ENCODE data around the gene UBASH3B. TPM values are rescaled to one million over a fixed set of nuclear protein-coding genes. Genes with fewer than 3 reads are reported as not detected.

UBASH3B gene
- total RNA-seq, 3 donors from 2014 or later: 3.5 to 5.9 (median 3.9) TPM

DNA sequence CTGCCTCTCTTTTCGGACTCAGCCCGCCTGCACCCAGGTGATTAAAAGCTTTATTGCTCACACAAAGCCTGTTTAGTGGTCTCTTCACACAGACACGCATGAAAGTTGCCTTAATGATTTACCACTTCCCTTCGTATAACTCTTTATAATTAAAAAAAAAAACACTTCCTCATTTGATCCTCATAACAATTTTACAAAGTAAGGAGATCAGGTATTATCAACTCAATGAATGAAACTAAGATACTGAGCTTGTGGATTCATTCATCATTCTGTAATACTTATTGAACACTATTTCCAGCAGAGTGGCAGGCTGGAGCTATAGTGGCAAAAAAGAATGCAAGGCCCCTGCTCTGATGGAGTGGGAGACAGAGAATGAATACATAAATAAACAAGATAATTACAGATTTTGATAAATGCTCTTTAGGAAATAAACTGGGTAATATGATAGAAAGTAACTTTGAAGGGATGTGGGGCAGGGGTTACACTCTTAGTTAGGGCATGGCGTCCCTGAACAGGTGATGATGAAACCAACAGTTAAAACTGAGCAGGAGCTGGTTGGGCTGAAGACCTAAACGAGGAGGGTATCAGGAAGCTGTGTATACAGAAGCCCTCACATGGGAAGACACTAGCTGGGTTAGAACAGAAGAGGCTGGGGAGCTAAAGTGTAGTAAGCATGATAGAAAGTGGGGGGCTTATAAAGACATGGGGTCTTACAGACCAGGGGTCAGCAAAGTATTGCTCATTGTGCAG lies 177.4 kb downstream of the UBASH3B start:
- no peak for ATAC-seq
- Histone ChIP-seq H3K36me3 (ENCODE audit: low read depth) (no peaks in the 10 kb centered on the region), H3K4me1 (ENCODE audit: low read depth) (no peaks in the 10 kb centered on the region), H3K9me3 (no peaks in the 10 kb centered on the region), H3K4me3 (no peak overlapping the region)
- DNase-seq: no peak
- TF ChIP-seq, protein P1, sequence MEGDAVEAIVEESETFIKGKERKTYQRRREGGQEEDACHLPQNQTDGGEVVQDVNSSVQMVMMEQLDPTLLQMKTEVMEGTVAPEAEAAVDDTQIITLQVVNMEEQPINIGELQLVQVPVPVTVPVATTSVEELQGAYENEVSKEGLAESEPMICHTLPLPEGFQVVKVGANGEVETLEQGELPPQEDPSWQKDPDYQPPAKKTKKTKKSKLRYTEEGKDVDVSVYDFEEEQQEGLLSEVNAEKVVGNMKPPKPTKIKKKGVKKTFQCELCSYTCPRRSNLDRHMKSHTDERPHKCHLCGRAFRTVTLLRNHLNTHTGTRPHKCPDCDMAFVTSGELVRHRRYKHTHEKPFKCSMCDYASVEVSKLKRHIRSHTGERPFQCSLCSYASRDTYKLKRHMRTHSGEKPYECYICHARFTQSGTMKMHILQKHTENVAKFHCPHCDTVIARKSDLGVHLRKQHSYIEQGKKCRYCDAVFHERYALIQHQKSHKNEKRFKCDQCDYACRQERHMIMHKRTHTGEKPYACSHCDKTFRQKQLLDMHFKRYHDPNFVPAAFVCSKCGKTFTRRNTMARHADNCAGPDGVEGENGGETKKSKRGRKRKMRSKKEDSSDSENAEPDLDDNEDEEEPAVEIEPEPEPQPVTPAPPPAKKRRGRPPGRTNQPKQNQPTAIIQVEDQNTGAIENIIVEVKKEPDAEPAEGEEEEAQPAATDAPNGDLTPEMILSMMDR (IDR thresholded peaks at IDR 0.05): no peak
- intact Hi-C loops (cut with DNase I, micrococcal nuclease): no loop called here

DNA sequence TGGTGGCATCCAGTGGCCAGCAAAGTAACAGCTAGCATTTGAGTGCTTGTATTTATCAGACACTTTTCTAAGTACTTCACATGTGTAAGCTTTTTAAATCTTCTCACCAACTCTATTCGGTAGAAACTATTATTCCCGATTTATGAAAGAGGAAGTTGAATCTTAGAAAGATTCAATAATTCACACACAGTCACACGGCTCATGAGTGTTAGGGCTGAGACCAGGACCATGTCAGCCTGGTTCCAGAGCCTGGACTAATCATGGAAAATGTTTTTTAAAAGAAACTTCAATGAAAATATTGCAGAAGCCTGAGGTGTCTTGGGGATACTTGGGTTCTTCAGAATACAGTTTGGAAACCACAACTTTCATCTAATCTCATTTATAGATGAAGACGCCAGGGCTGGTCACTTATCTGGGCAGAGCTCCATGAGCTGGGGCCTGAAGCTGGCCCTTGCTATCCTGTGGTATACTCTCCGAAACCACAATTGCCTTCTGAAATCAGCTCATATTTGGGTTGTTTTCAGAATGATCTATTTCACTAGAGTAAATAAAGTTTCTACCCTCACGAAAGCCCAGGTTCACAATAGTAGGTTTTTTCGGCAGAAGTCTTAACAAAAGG lies 178.4 kb downstream of the UBASH3B start:
- H3K9me3 ChIP-seq: no peaks in the 10 kb centered on the region
- ATAC-seq: no peak
- H3K4me3 ChIP-seq: no peak overlapping the region
- intact Hi-C loops (cut with DNase I, micrococcal nuclease): no loop called here
- no peak for DNase-seq
- no peaks in the 10 kb centered on the region for H3K36me3 ChIP-seq (ENCODE audit: low read depth)
- H3K4me1 ChIP-seq (ENCODE audit: low read depth): no peaks in the 10 kb centered on the region
- TF ChIP-seq, protein P1 (IDR thresholded peaks at IDR 0.05): no peak

DNA sequence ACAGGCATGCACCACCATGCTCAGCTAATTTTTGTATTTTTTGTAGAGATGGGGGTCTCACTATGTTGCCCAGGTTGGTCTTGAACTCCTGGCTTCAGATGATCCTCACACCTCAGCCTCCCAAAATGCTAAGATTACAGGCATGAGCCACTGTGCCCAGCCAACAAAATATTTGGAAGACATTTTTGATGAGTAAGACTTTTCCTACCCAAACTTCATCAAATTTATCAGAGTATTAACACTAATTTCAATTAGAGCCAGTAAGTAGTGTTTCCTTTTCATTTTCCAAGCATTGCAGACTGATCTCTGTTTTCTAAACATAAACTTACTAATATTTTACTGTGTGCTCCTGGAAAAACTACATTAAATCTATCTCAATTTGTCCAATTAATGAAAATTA lies 181.4 kb downstream of the UBASH3B start:
- TF ChIP-seq, protein P1 (IDR thresholded peaks at IDR 0.05): no peak
- Histone ChIP-seq H3K36me3 (ENCODE audit: low read depth) (no peaks in the 10 kb centered on the region), H3K9me3 (no peaks in the 10 kb centered on the region), H3K4me3 (no peak overlapping the region), H3K4me1 (ENCODE audit: low read depth) (no peaks in the 10 kb centered on the region)
- DNase-seq (no peak), ATAC-seq (no peak)
- intact Hi-C loops (cut with DNase I, micrococcal nuclease): no loop called here

DNA sequence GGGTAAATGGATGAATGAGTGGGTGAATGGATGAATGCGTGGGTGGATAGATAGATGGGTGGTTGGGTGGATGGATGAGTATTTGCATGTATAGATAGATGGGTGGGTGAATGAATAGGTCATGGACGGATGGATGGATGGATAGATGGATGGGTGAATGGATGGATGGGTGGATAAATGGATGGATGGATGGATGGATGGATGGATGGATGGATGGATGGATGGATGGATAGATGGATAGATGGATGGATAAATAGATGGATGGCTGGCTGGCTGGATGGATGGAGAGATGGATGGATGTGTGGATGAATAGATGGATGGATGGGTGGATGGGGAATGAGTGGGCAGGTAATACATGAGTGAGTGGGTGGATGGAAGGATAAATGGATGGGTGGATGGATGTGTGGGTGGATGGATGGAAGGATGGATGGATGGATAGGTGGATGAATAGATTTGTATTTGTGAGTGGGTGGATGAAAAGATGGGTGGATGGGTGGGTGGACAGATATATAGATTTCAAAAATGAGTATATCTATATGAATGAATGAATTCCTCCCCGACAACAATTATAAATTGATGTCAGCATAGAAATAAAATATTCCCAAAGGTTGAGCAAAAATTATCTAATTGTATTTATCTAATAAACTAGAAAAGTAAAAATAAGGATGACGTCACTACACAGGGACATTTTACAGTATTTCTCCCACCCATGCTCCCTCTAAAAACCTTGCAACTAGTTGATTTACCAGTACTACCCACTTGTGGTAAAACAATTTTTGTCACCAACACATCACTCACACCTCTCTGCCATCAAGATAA lies 182.2 kb downstream of the UBASH3B start:
- Histone ChIP-seq H3K4me1 (ENCODE audit: low read depth) (no peaks in the 10 kb centered on the region), H3K9me3 (no peaks in the 10 kb centered on the region), H3K4me3 (no peak overlapping the region), H3K36me3 (ENCODE audit: low read depth) (no peaks in the 10 kb centered on the region)
- DNase-seq (no peak), ATAC-seq (no peak)
- TF ChIP-seq, protein P1 (IDR thresholded peaks at IDR 0.05): no peak
- intact Hi-C loops (cut with DNase I, micrococcal nuclease): no loop called here

DNA sequence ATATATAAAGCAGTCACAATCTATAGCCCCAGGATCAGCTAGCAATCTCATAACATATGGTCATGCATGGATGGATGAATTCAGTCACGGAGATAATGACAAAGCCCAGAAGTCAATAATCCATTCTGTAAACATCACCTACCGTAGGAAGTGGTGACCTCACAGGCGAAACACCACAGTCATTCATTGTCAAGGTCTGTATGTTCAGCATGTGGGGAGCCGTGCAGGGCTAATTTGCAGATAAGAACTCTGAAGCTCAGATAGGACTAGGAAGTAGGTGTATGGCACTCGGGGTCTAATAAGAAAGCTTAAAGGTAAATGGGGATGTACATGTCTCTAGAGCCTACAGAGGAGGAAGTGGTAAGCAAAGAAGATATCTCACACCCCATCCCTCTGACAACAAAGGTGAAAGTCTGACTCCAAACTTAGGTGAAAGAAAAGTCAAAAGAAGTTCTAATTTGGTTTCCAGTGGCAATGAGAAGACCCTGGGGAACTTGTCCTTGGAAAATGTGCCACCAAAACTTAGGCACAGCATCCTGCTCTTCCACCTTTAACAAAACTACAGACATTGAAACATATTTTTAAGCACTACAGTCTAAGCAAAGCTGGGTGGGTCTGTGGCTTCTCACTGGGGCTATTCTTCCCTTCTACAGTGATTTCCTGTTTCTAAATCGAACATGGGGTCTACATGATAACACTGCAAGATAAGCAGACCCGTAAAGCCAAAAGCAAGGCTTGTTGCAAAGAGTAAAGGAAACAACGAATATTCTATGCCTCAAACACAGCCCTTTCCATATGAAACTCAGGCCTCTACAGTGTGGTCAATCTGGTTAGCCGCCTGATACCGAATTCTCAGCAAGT lies 188.0 kb downstream of the UBASH3B start:
- Histone ChIP-seq H3K4me3 (no peak overlapping the region), H3K4me1 (ENCODE audit: low read depth) (no peaks in the 10 kb centered on the region), H3K9me3 (no peaks in the 10 kb centered on the region), H3K36me3 (ENCODE audit: low read depth) (no peaks in the 10 kb centered on the region)
- no peak for DNase-seq
- intact Hi-C loops (cut with DNase I, micrococcal nuclease): no loop called here
- TF ChIP-seq, protein P1 (IDR thresholded peaks at IDR 0.05): no peak
- ATAC-seq: peak; percentile 83
